Activated CD4-positive, alpha-beta T cell treated with anti-CD3 and anti-CD28 coated beads for 48 hours (primary cell): ENCODE measurements around the gene HAPLN2.
"Not testable (repeated sequence)": the region's sequence is repeated elsewhere in the genome, so short reads cannot be mapped to it uniquely, and the experiment has no call there.

ENCODE experiments used
- DNase-seq: peaks from one replicate; pipeline ENCODE4 v3.0.0-alpha.2; 2020

The HAPLN2 gene

DNA sequence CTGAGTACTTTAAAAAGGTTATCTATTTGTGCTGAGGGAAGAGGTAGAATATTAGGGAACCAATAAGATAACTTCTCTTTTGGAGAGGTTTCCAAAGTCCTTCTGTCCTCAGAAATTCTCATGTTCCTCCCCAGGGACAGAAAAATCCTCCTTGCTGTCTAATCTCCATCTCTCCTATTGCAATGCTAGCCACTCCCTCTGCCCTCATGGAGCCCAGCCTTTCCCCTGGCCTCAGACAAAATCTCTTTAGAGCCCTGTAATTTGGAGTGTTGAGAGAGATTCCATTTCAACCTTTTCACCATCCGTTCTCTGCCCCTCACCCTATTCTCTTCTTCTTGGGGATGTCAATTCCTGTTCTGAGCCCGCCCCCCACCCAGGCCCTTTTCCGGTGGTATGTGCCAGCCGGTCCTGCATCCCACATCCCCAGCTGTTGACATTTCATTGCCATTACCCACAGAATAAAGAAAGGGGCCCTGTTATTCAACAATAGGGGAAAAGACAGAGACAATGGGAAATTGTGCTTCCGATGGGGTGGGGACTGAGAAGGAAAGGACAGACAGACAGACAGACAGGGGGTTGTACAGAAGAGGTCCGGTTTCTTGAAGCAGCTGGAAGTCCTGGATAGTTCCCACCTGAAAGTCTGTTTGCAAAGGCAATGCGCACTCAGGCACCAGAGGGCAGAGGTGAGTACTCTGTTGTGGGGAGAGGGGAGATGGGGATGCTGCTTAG is at the start of gene HAPLN2:
Gene HAPLN2, plus strand, starts transcription at position 563 of the 729 bp plus-strand sequence. CDS start 4,076 bp downstream, outside the sequence.
- DNase-seq, result peak; percentile 40

DNA sequence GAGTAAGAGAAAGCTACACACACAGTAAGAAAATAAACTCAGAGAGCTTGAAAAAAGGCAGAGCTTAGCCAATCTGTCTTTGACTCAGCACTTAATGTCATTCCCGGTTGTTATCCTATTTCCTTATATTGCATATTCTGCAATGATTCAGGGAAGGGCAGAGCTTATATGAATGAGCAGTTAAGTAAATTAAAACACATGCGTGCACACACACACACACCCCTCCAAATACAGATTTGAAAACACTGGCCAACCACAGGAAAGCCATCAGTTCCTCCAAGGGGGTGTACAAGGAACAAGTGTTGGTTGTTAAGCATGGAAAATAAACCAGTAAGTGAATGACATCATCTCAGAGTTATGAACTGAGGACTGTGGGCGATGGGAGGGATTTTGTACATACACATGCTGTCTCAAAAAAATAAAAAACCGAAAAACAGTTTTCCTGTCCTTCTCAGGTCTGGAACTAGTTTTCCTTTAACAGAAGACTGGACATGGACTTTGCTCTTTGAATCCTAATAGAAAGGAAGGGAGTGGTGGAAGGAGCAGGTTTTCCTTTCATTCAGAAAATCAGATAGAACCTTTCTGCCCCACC is 47.9 kb upstream of the HAPLN2 start:
- no peak for DNase-seq

DNA sequence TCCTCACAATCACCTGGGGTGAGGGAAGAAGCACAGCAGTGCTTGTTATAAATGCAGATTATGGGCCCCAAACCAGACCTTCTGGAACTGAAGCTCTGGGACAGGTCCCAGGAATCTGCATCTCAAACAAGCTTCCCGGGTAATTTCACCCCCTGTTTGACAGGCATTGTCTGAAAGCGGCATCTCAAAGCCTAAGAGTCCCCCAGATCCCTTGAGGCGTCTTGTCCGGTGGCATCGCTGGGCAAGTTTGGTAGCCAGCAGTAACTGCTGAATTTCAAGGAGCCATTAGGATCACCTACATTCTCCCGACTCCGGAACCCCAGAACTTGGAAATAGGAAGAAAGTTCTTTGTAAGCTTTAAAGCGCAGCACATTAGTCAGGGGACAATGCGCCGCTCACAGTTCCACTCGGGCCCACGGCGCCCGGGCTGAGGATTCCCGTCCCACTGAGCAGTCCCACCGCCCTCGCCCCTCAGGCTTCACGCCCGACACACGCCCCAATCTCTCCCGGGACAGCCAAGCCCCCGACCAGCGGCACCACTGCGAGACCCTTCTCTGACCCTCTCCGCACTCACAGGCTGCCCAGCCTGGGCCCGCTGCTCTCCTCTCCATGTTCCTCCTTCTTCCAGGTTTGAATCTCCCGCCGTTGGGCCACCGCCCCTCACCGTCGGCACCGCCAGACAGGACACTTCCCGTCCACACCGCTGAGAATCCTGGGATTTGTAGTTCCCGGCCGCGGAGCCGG is 47.1 kb upstream of the HAPLN2 start, which contains the start of gene IQGAP3:
Gene IQGAP3, minus strand, starts transcription at position 647 of the 744 bp plus-strand sequence. Its CDS starts 36 bp downstream, at position 611.
- peak; percentile 83 for DNase-seq

DNA sequence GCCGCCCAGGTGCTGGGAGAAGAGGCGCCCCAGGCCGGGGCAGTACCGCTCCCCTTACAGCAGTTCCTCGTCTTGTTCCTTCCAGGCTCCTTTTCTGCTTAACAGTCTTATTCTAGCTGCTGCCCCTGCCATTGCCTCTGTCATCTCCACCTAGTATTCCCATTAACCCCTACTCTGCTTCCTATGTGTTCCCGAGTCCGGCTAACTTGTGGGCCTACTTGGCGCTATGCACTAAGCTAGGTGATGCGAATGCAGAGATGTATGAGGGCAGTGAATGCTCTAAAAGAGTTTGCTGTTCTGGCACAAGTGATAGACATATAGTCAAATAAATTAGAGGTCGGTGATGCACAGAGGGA is 46.6 kb upstream of the HAPLN2 start:
- no peak for DNase-seq

DNA sequence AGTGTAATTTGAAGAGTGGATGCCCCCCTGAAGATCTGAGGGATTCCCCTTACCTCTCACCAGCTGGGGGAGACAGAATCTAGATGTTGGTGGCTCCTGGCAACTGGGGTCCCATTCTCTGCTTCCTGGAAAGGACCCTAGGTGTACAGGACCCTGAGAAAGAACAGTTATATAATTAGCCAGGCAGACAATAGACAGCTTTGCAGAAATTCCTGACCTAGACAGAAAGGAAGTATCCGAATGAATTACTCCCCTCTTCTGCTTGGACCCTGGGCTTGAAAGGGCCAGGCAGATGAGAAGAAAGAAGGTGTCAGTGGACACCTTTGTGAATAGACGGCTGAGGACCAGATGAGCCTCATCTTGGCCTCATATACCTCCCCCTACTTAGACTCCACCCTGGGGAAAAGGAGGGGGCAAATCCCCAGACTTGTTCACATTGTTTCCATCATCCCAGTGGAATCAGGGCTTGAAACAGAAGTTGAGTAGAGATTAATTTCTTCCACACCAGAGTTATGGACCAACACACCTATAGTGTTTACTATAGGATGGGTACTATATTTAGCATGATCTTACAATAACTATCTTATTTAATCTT is 45.1 kb upstream of the HAPLN2 start:
- DNase-seq, result no peak

DNA sequence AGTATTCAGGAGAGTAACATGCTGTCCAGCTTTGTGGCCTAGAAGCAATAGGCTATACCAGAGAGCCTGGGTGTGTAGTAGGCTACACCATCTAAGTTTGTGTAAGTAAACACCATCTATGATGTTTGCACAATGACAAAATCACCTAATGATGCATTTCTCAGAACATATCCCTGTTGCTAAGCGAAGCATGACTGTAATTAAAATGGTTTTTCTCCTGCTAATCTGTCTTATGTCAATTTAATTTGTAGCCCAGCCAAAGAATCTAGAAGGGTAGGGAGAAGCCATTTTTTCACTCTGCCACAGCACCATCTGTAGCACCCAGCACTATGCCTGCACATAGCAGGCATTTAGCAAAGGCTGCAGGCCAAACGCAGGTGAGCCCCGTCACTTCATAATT is 41.7 kb upstream of the HAPLN2 start:
- no peak for DNase-seq

DNA sequence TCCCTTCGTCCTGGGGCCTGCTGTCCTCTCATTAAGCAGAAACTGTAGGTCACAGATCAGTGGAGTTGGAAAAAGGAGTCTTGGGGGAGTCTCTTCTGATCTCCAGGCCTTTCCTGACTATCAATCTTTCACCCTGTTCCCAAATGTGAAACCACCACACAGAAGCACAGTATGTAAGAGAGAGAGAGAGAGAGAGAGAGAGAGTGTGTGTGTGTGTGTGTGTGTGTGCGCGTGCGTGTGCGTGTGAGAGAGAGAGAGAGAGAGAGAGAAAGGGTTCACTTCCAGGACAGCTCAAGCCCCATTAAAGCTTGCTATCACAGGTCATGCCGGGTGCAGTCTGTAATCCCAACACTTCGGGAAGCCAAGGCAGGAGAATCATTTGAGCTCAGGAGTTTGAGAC is 41.2 kb upstream of the HAPLN2 start:
- no peak for DNase-seq

DNA sequence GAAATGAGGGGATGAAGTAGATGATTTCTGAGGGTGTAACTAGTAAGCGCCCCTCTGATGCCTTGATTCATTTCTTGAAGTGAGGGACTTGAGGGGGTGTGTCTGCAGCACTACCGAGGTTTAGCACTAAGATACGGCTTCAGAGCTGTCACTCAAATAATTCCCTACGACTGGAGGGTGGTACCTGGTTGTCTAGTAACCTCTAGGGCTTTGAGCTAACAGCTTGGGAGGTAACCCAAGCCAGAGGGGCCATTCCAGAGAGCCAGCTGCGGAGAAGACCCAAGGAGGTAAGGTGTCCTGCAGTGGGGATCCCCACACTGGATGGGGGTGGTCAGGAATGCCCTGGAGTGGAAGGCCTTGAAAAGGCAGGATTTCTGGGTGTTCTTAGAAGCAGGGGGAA is 39.7 kb upstream of the HAPLN2 start, which contains the start of gene TTC24:
Gene TTC24, plus strand, starts transcription at position 252 of the 400 bp plus-strand sequence. CDS start 1,642 bp downstream, outside the sequence.
- no peak for DNase-seq

DNA sequence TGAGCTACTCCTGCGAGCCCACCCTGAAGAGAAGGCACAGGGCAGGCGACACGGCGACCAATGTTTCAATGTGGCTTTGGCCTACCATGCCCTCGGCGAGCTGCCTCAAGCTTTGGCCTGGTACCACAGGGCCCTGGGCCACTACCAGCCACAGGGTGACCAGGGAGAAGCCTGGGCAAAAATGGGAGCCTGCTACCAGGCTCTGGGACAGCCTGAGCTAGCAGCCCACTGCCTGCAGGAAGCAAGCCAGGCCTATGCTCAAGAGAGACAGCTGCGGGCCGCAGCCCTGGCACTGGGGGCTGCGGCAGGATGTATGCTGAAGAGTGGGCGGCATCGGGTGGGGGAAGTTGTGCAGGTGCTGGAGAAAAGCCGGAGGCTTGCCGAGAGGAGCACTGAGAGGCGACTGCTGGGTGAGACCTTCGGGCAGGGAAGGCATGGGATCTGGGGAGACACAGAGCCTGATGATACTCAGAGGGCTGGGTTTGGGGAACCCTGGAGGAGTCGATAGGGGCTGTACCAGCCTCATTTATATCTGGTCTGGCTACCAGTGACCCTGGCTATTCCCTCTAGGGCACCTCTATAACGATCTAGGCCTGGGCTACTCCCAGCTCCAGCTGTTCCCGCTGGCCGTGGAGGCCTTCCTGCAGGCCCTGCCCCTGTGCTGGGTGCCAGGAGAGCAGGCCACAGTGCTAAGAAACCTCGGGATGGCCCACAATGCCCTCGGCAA is 37.4 kb upstream of the HAPLN2 start:
- peak; percentile 49 for DNase-seq

DNA sequence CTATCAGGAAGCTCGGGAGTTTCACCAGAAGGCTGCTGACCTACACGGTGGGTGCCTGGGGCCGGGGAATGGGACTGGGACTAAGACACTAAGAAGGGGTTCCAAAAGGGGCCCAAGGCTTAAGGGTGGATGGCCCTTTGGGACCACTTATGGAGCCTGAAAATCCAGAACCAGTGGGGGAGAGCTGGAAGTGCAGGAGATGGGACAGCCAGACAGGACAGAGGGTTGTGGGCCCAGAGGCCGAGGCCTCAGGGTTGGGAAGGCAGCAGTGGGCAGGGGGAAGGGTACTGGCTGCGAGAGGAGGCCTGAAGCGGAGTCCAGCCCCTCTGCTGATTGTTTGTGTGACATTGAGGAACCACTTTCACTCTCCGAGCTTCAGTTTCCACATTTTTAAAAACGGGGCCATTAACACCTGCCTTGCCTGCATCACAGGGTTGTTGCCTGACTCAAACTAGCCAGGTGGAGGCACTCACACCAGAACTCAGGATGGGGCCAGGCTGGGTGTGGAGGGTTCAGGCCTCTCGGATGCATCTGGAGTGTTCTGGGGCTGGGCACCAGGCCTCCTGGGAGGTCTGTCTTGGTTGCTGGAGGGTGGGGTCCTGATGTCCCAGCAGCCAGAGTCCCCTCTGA is 36.7 kb upstream of the HAPLN2 start:
- peak; percentile 43 for DNase-seq

DNA sequence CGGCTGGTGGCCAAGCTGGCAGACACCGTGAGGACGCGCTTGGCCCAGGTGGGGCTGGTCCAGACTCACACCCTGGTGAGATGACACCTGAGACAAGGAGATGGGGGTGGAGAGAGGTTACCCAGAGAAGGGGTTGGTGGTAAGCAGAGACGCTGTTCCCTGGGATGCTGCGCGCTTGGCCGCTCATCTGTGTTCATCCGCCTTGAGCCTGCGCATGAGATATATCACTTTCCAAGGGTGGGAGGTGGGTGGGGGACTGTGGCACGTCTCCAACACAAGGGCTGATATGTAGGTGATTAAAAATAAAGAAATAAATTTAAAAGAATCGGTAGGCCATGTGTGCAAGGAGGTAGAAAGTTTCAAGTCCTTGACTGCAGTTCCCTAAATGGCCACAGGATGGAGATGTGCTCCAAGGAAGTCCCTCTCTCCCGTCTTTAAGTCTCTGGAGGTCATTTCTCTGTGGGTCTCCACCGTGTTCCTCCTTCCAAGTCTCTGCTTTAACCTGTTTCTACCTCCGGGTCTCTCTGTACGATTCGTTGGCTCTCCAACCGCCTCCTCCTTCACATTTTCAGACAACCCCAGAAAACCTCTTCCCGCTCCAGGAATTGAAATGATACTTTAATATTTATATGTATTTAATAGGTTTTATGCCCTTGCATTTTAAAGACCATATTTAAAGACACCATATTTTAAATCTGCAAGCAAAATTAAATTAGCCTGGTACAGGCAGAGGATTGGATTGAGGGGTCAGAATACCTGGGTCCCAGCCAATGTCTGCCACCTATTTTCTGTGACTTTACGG is 35.2 kb upstream of the HAPLN2 start:
- peak; percentile 86 for DNase-seq

DNA sequence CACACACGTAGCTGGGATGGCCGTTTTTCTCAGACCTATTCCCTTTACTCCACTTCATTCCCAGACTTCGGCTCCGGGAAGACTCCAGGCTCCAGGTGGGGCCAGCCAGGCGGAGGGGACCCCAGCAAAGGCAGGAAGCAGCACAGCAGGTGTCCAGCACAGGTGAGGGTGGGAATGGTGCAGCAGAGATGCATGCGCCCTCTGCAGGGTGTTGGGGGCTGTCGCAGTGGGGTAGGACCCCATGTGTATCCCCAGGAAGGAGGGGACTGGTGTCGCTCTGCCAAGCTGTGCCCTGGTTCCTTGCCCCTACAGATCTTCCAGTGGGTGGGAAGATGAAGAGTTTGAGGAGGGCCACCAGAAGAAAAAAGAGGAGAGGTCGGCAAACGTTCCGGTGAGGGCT is 34.4 kb upstream of the HAPLN2 start:
- DNase-seq, result no peak

DNA sequence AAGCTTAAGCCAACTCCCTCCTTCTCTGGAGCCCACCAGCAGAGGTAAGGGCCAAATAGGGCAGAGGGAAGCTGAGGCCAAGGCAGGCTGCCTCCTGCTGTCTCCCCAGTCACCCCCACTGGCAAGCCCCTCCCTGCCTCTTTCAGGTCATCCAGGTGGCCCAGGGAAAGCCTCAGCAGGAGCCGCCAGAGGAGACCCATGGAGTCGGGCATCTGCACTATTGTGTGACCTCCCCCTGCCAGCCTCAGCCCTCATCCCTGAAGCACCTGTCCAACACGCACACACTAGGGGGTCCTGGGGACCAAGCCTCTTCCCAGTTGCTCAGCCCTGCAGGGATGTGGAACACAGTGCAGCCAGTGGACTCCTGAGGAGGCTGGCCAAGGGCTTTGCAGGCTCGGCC is 32.9 kb upstream of the HAPLN2 start:
- DNase-seq, result no peak

DNA sequence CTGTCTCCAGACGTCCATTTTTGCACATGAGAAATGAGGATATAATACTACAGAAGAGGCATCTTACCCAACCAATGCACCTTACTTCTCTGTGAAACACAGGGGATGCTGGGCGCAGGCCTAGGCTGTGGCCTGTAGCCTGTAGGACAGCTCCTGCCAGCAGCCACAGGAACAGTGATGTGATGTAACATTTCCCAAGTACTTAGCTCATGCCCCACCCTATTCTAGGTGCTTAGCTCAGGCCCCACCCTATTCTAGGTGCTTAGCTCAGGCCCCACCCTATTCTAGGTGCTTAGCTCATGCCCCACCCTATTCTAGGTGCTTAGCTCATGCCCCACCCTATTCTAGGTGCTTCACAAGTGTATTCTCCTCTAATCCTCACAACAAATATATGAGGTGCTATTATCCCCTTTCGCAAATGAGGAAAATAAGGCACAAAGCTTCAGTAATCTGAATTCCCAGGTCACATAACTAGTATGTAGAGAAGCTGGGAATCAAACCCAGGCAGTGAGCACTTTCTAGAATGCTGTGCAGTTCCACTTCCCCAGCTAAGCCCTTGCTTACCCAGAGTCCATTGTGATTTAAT is 32.2 kb upstream of the HAPLN2 start:
- no peak for DNase-seq

DNA sequence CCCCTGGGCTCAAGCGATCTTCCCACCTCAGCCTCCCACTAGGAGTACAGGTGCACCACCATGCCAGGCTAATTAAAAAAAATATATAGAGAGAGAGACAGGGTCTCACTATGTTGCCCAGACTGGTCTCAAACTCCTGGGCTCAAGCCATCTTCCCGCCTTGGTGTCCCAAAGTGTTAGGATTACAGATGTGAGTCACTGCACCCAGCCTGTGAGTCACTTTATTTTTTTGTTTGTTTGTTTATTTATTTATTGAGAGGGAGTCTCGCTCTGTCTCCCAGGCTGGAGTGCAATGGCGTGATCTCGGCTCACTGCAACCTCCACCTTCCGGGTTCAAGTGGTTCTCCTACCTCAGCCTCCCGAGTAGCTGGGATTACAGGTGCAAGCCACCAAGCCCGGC is 31.3 kb upstream of the HAPLN2 start:
- DNase-seq, result not testable (repeated sequence)

DNA sequence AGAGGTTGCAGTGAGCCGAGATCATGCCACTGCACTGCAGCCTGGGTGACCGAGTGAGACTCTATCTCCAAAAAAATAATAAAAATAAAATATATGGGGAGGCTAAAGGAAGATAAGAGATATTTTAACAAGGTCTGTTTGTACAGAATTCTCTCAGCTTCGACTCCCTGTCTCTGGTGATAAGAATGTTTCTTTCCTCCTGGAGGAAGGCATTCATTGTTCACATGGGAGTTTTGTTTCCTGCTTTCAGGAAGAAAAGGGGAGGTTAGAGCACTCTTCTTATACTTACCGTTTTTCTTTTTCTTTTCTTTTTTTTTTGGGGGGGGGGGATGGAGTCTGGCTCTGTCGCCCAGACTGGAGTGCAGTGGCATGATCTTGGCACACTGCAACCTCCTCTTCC is 29.7 kb upstream of the HAPLN2 start:
- no peak for DNase-seq

DNA sequence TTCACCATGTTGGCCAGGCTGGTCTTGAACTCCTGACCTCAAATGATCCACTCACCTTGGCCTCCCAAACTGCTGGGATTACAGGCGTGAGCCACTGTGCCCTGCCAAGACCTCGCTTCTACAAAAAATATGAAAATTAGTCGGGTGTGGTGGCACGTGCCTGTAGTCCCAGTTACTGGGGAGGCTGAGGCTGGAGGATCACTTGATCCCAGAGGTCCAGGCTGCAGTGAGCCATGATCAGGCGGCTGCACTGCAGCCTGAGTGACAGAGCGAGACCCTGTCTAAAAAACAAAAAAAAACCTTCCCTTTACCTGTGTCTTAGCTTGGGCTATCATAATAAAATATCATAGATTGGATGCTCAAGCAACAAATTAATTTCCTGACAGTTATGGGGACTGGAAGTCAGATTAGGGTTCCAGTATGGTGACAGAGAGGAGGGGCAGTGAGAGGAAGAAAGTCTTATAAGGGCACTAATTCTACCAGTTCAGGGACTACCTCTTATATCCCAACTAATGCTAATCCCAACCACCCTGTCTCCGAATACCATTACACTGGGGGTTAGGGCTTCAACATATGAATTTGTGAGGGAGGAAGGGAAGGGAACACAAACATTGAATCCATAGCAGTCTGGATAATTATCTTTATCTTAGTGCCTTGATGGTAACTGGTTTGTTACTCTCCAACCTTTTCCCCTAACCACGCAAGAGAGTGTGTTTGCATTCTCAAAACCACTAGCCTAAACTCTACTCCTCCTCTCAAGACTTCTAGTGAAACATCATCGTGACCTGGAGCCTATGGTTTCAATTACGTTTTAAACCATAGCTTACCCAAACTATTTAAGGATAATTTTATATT is 28.7 kb upstream of the HAPLN2 start:
- no peak for DNase-seq

DNA sequence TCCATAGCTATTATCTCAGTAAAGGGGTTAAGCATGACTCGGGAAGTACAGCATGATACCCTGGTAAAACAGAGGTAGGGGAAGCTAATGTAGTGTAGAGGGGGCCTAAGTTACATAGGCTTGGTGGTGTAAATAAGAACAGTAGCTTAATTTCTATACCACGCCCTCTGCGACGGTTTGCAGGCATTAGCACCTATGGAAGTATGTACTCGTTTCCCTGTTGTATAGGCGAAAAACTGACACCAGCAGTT is 28.1 kb upstream of the HAPLN2 start:
- DNase-seq, result no peak

DNA sequence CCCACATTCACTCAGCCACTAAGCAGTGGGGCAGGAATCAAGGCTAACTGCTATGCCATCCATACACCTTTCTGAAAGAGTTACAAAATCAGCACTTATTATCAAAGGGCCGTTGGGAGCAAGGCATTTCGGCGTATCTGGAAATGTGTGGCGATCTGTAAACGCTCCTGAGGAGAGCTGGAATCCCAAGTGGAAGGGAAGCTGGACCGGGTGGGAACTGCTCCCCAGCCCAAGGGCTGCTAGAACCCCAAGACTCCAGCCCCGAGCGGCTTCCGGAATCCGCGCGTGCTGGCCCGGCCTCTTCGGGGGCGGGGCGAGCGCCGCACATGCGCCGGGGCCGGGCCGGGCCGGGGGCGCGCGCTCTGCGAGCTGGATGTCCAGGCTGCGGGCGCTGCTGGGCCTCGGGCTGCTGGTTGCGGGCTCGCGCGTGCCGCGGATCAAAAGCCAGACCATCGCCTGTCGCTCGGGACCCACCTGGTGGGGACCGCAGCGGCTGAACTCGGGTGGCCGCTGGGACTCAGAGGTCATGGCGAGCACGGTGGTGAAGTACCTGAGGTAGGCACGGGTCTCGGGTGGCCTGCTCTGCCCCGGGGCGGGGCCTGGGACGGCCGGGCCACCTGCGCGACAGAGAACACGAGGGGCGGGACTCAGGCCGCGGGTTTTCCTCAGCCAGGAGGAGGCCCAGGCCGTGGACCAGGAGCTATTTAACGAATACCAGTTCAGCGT is 27.6 kb upstream of the HAPLN2 start, which contains the start of gene NAXE:
Gene NAXE, plus strand, starts transcription at position 345 of the 726 bp plus-strand sequence. Its CDS starts 29 bp downstream, at position 374.
- peak; percentile 75 for DNase-seq
